Central memory CD8-positive, alpha-beta T cell (primary cell): Measurements from ENCODE around the gene NUP210.
A peak's percentile ranks its signal among the peaks of the same experiment; 100 is the strongest.

Source experiments
- ATAC-seq: fragments of 150-1000 bp; cut with Tn5 transposase; replicated peaks from 2 replicates; pipeline ENCODE4 v1.10.0; 2022; ENCODE audit warnings: mild to moderate bottlenecking, moderate FRiP score, moderate number of reproducible peaks; ENCODE audit not compliant: poor library complexity, severe bottlenecking; ENCODE audit errors: extremely low read depth
- DNase-seq, 2 donors: peaks; one replicate each; pipeline ENCODE4 v3.0.0; 2021; ENCODE audit warnings: low spot score in 2 of 2
- H3K27ac Mint-ChIP-seq: one replicate; pipeline ENCODE4 v1.8.0; 2022; ENCODE audit warnings: low read depth, mild to moderate bottlenecking, moderate library complexity, mixed read lengths
- H3K27me3 Mint-ChIP-seq: one replicate; pipeline ENCODE4 v1.8.0; 2022; ENCODE audit warnings: mixed read lengths
- H3K36me3 Mint-ChIP-seq: one replicate; pipeline ENCODE4 v1.8.0; 2022; ENCODE audit warnings: mild to moderate bottlenecking, moderate library complexity, mixed read lengths; ENCODE audit not compliant: insufficient read depth
- H3K4me1 Mint-ChIP-seq: one replicate; pipeline ENCODE4 v1.8.0; 2022; ENCODE audit warnings: mixed read lengths
- H3K4me3 Mint-ChIP-seq: one replicate; pipeline ENCODE4 v1.8.0; 2022; ENCODE audit warnings: mild to moderate bottlenecking, moderate library complexity, mixed read lengths
- H3K9me3 Mint-ChIP-seq: one replicate; pipeline ENCODE4 v1.8.0; 2022; ENCODE audit warnings: mixed read lengths

The NUP210 gene

GRCh38 chr3:13420045-13420830, at the start of gene NUP210:
TSS of gene NUP210 (minus strand) at chr3:13420322. CDS start at chr3:13420226, 96 bp downstream.
- Mint-ChIP-seq H3K9me3 (no peaks in the 10 kb centered on the region), H3K4me1 (peaks cover 60% of the 10 kb centered on the region), H3K4me3 (peak within 1 kb of the TSS; percentile 94), H3K27me3 (no peaks in the 10 kb centered on the region), H3K27ac (peak within 1 kb of the TSS; percentile 98), H3K36me3 (peaks cover 16% of the 10 kb centered on the region)
- DNase-seq = no peak
- peak; percentile 10 for ATAC-seq

- ATAC-seq = no peak
- H3K9me3 Mint-ChIP-seq = no peaks in the 10 kb centered on the region
- H3K4me1 Mint-ChIP-seq = no peaks in the 10 kb centered on the region
- H3K4me3 Mint-ChIP-seq = no peak overlapping the region
- H3K36me3 Mint-ChIP-seq = no peaks in the 10 kb centered on the region
- DNase-seq = no peak
- peaks cover 65% of the 10 kb centered on the region for H3K27me3 Mint-ChIP-seq
- no peak overlapping the region for H3K27ac Mint-ChIP-seq
Observed at GRCh38 chr3:13466781-13467180, 46.7 kb upstream of the NUP210 start.

- H3K27me3 Mint-ChIP-seq = peaks cover 63% of the 10 kb centered on the region
- no peak for ATAC-seq
- no peak for DNase-seq
- no peaks in the 10 kb centered on the region for H3K9me3 Mint-ChIP-seq
- H3K36me3 Mint-ChIP-seq = no peaks in the 10 kb centered on the region
- H3K27ac Mint-ChIP-seq = no peak overlapping the region
- H3K4me3 Mint-ChIP-seq = no peak overlapping the region
- H3K4me1 Mint-ChIP-seq = peaks cover 5% of the 10 kb centered on the region
Observed at GRCh38 chr3:13465236-13465873, 45.2 kb upstream of the NUP210 start.

- peaks cover 5% of the 10 kb centered on the region for H3K4me1 Mint-ChIP-seq
- no peak overlapping the region for H3K27ac Mint-ChIP-seq
- ATAC-seq (no peak), DNase-seq (no peak)
- no peaks in the 10 kb centered on the region for H3K36me3 Mint-ChIP-seq
- H3K27me3 Mint-ChIP-seq = peaks cover 69% of the 10 kb centered on the region
- H3K4me3 Mint-ChIP-seq = no peak overlapping the region
- H3K9me3 Mint-ChIP-seq = no peaks in the 10 kb centered on the region
Observed at GRCh38 chr3:13463618-13464400, 43.7 kb upstream of the NUP210 start.

GRCh38 chr3:13462822-13463221, 42.7 kb upstream of the NUP210 start:
- Mint-ChIP-seq H3K36me3 (peaks cover 2% of the 10 kb centered on the region), H3K27me3 (peaks cover 63% of the 10 kb centered on the region), H3K4me3 (no peak overlapping the region), H3K4me1 (peaks cover 5% of the 10 kb centered on the region), H3K9me3 (no peaks in the 10 kb centered on the region), H3K27ac (no peak overlapping the region)
- DNase-seq (no peak), ATAC-seq (no peak)

GRCh38 chr3:13462125-13462629, 42.1 kb upstream of the NUP210 start:
- H3K36me3 Mint-ChIP-seq = peaks cover 2% of the 10 kb centered on the region
- no peak overlapping the region for H3K27ac Mint-ChIP-seq
- no peak for DNase-seq
- H3K9me3 Mint-ChIP-seq = no peaks in the 10 kb centered on the region
- peaks cover 57% of the 10 kb centered on the region for H3K27me3 Mint-ChIP-seq
- peaks cover 5% of the 10 kb centered on the region for H3K4me1 Mint-ChIP-seq
- no peak overlapping the region for H3K4me3 Mint-ChIP-seq
- ATAC-seq = no peak

- Mint-ChIP-seq H3K36me3 (peaks cover 2% of the 10 kb centered on the region), H3K27ac (no peak overlapping the region), H3K4me3 (no peak overlapping the region), H3K27me3 (peaks cover 51% of the 10 kb centered on the region), H3K4me1 (peaks cover 5% of the 10 kb centered on the region), H3K9me3 (no peaks in the 10 kb centered on the region)
- DNase-seq (peak; percentile 51 to 70), ATAC-seq (peak; percentile 91)
Observed at GRCh38 chr3:13461169-13462124, 41.3 kb upstream of the NUP210 start.

- Mint-ChIP-seq H3K9me3 (no peaks in the 10 kb centered on the region), H3K27ac (no peak overlapping the region), H3K27me3 (peaks cover 40% of the 10 kb centered on the region), H3K36me3 (peaks cover 2% of the 10 kb centered on the region), H3K4me3 (no peak overlapping the region), H3K4me1 (peaks cover 5% of the 10 kb centered on the region)
- ATAC-seq = no peak
- DNase-seq = no peak
Observed at GRCh38 chr3:13460341-13460736, 40.2 kb upstream of the NUP210 start.

- Mint-ChIP-seq H3K4me3 (no peak overlapping the region), H3K27ac (no peak overlapping the region), H3K4me1 (peaks cover 5% of the 10 kb centered on the region), H3K36me3 (peaks cover 2% of the 10 kb centered on the region), H3K27me3 (peaks cover 34% of the 10 kb centered on the region), H3K9me3 (no peaks in the 10 kb centered on the region)
- DNase-seq (no peak), ATAC-seq (no peak)
Observed at GRCh38 chr3:13459605-13460340, 39.7 kb upstream of the NUP210 start.

GRCh38 chr3:13457593-13457992, 37.5 kb upstream of the NUP210 start:
- H3K9me3 Mint-ChIP-seq = no peaks in the 10 kb centered on the region
- no peak overlapping the region for H3K27ac Mint-ChIP-seq
- H3K36me3 Mint-ChIP-seq = peaks cover 2% of the 10 kb centered on the region
- ATAC-seq (no peak), DNase-seq (no peak)
- no peak overlapping the region for H3K4me3 Mint-ChIP-seq
- peaks cover 24% of the 10 kb centered on the region for H3K27me3 Mint-ChIP-seq
- peaks cover 9% of the 10 kb centered on the region for H3K4me1 Mint-ChIP-seq

GRCh38 chr3:13455644-13456043, 35.5 kb upstream of the NUP210 start:
- Mint-ChIP-seq H3K4me3 (no peak overlapping the region), H3K27me3 (peaks cover 9% of the 10 kb centered on the region), H3K9me3 (no peaks in the 10 kb centered on the region), H3K27ac (no peak overlapping the region), H3K36me3 (peaks cover 4% of the 10 kb centered on the region), H3K4me1 (peaks cover 14% of the 10 kb centered on the region)
- ATAC-seq = no peak
- no peak for DNase-seq
